ENCODE results near the gene PRSS16.

PRSS16 gene

DNA sequence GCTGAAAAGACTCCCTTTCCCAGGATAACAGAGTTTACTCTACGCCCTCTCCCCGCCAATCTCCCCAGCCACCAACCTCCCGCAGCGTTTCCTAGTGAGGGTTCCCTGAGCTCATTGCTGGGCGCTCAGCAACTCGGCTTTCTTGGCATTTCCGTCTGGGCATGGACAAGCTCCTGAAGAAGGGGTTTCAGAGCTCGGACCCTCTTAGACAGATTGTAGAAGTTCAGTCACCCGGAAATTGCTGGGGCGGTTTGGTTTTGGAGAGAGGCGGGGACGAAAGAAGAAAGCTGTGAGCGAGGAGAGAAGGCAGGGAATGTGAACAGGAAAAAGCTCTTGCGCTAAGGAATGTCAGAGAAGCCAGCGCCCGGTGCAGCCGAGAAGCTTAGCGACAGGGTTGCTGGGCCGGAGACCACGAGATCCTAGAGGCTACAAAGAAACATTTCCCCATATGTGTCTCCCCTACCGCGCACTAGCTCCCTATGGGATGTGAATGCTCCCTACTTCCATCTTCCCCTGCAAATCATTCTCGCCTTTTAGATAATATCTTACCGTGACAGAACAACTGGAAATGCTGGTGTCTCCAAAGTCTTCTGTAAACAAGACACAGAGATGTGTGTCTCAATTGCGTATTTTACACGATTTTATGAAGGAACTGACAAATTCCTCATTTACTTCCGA is 48.7 kb downstream of the PRSS16 start:
- H3K4me3 ChIP-seq (ENCODE audit: low read depth, low read length): peak overlapping the region; percentile 56
- POLR2A ChIA-PET: interaction anchor here (2.0 kb wide), 1 partner anchor 176 kb away, joined by 5 read pairs; the partner anchor contains the start of gene ZNF184
- CTCF ChIA-PET: interaction anchor here (0.8 to 1.0 kb wide), 2 partner anchors 17 to 136 kb away, joined by 4 to 8 read pairs; partner anchors contain the start of gene POM121L2
- TF ChIP-seq, protein P1, sequence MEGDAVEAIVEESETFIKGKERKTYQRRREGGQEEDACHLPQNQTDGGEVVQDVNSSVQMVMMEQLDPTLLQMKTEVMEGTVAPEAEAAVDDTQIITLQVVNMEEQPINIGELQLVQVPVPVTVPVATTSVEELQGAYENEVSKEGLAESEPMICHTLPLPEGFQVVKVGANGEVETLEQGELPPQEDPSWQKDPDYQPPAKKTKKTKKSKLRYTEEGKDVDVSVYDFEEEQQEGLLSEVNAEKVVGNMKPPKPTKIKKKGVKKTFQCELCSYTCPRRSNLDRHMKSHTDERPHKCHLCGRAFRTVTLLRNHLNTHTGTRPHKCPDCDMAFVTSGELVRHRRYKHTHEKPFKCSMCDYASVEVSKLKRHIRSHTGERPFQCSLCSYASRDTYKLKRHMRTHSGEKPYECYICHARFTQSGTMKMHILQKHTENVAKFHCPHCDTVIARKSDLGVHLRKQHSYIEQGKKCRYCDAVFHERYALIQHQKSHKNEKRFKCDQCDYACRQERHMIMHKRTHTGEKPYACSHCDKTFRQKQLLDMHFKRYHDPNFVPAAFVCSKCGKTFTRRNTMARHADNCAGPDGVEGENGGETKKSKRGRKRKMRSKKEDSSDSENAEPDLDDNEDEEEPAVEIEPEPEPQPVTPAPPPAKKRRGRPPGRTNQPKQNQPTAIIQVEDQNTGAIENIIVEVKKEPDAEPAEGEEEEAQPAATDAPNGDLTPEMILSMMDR (IDR thresholded peaks at IDR 0.05; ENCODE audit: insufficient read depth, low read length, missing control alignments): no peak
- DNase-seq (ENCODE audit: low read depth, low spot score): no peak

GRCh38 chr6:27297484-27297856 is 50.0 kb downstream of the PRSS16 start:
- TF ChIP-seq, protein P1 (IDR thresholded peaks at IDR 0.05; ENCODE audit: insufficient read depth, low read length, missing control alignments): no peak
- DNase-seq (ENCODE audit: low read depth, low spot score): no peak
- H3K4me3 ChIP-seq (ENCODE audit: low read depth, low read length): peak overlapping the region; percentile 13
- ChIA-PET CTCF (interaction anchor here (1.3 kb wide), 1 partner anchor 14 kb away, joined by 3 read pairs; no protein-coding TSS in a partner anchor), POLR2A (no interaction called here)

DNA sequence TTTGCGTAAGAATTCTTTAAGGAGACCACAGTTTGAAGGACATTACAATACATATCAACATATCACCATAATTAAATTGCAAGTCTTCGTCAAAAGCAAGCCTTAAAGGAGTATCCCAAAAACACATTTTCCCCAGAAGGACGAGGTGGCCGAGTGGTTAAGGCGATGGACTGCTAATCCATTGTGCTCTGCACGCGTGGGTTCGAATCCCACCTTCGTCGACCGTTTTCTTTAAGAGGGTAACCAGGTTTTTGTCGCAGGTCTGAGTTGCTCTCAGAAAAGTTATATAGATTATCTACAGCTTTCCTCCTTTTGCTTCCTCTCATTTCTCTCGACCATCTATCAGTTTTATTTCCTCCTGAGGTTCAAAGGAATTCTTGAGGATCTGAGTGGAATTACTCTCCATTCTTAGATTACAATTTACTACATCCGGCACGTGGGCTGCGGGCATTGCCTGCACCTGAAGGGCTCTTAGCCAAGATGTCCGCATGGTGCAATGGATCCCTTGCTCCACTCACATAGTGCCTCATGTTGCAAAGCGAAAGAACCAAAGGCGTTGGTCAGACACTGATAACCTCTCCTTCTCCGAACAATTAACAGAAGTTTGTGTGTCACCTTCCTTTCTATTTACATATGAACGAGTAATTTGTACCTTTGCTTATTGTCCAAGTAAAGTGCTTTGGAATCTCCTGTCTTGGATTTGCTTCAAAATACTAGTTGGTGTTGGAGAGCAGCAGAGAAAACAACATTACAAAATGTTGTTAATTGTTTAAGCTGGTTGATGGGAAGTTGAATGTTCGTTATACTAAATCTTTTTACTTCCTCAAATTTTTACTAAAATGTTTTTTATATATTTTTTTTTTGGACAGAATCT is 50.6 kb downstream of the PRSS16 start:
- DNase-seq (ENCODE audit: low read depth, low spot score): no peak
- TF ChIP-seq, protein P1 (IDR thresholded peaks at IDR 0.05; ENCODE audit: insufficient read depth, low read length, missing control alignments): no peak
- ChIA-PET POLR2A (no interaction called here), CTCF (interaction anchor here (0.6 to 1.3 kb wide), 2 partner anchors 13 to 474 kb away, joined by 3 read pairs; no protein-coding TSS in a partner anchor)
- H3K4me3 ChIP-seq (ENCODE audit: low read depth, low read length): peak overlapping the region; percentile 13

DNA sequence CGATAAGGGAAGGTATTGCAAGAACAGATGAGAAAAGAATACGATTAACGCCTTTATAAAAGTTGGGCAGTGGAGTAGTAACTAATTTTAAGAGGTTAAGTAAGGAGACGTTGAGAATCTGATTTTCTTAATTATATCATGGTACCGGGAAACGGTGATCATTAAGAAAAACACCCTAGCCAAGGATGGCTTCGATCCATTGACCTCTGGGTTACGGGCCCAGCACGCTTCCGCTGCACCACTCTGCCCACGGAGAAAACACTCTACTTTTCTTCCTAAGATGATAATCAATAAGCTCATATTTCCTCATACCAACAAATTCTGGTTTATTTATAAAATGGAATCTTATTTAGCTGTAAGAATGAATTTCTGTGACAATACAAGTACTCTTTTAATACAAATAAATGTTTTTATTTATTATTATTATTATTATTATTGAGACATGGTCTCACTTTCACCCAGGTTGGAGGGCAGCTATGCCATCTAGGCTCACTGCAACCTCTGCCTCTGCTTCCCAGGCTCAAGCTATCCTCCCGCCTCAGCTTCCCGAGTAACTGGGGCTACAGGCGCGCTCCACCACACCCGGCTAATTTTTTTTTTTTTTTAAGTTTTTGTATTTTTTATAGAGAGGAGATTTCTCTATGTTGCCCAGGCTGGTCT is 56.2 kb downstream of the PRSS16 start:
- ChIA-PET CTCF (interaction anchor here (1.4 to 1.6 kb wide), 2 partner anchors 10 to 11 kb away, joined by 4 to 5 read pairs; no protein-coding TSS in a partner anchor), POLR2A (no interaction called here)
- TF ChIP-seq, protein P1 (IDR thresholded peaks at IDR 0.05; ENCODE audit: insufficient read depth, low read length, missing control alignments): no peak
- no peak for DNase-seq (ENCODE audit: low read depth, low spot score)
- no peak overlapping the region for H3K4me3 ChIP-seq (ENCODE audit: low read depth, low read length)
